NCI-H748 treated with DMSO at 0.1 percent for 48 hours (cell line): ENCODE results near the gene C6orf120.

ENCODE experiments used
- DNase-seq: peaks from one replicate; lab custom pipeline; 2025; lab: John Stamatoyannopoulos, UW

The C6orf120 gene

GRCh38 chr6:169701954-169702839, at the start of gene C6orf120, which contains the start of gene WDR27:
C6orf120 (plus strand) TSS chr6:169702126; CDS start chr6:169702460, 334 bp downstream.
WDR27 (minus strand) TSS chr6:169702029; CDS start chr6:169689005, 13,024 bp downstream.
- DNase-seq = peak; percentile 89

GRCh38 chr6:169652896-169653295, 49.0 kb upstream of the C6orf120 start:
- no peak for DNase-seq

- no peak for DNase-seq
Measured at GRCh38 chr6:169653691-169654090, 48.2 kb upstream of the C6orf120 start.

GRCh38 chr6:169654598-169655391, 47.1 kb upstream of the C6orf120 start:
- DNase-seq = peak; percentile 50

GRCh38 chr6:169656546-169657283, 45.2 kb upstream of the C6orf120 start:
- DNase-seq = no peak

GRCh38 chr6:169657284-169657610, 44.7 kb upstream of the C6orf120 start:
- no peak for DNase-seq

GRCh38 chr6:169659820-169660610, 41.9 kb upstream of the C6orf120 start:
- DNase-seq = no peak

- DNase-seq = no peak
Measured at GRCh38 chr6:169660751-169661390, 41.1 kb upstream of the C6orf120 start.

- no peak for DNase-seq
Measured at GRCh38 chr6:169661391-169661756, 40.6 kb upstream of the C6orf120 start.

GRCh38 chr6:169663468-169663867, 38.5 kb upstream of the C6orf120 start:
- no peak for DNase-seq

- no peak for DNase-seq
Measured at GRCh38 chr6:169664227-169664626, 37.7 kb upstream of the C6orf120 start.

- no peak for DNase-seq
Measured at GRCh38 chr6:169665289-169665688, 36.6 kb upstream of the C6orf120 start.

- no peak for DNase-seq
Measured at GRCh38 chr6:169666441-169666840, 35.5 kb upstream of the C6orf120 start.

GRCh38 chr6:169667716-169668115, 34.2 kb upstream of the C6orf120 start:
- no peak for DNase-seq

- no peak for DNase-seq
Measured at GRCh38 chr6:169668203-169668847, 33.6 kb upstream of the C6orf120 start.

- no peak for DNase-seq
Measured at GRCh38 chr6:169669147-169669546, 32.8 kb upstream of the C6orf120 start.

GRCh38 chr6:169669889-169670288, 32.0 kb upstream of the C6orf120 start:
- DNase-seq = no peak

- DNase-seq = no peak
Measured at GRCh38 chr6:169671563-169671962, 30.4 kb upstream of the C6orf120 start.

GRCh38 chr6:169675011-169675410, 26.9 kb upstream of the C6orf120 start:
- no peak for DNase-seq

- no peak for DNase-seq
Measured at GRCh38 chr6:169677096-169677495, 24.8 kb upstream of the C6orf120 start.

GRCh38 chr6:169678342-169678741, 23.6 kb upstream of the C6orf120 start:
- no peak for DNase-seq
